Frontal cortex (tissue), 4 donors: ENCODE data around the gene PROSER3. TPM values are rescaled to one million over a fixed set of nuclear protein-coding genes. Genes with fewer than 3 reads are reported as not detected.
"Not testable (repeated sequence)": the region's sequence is repeated elsewhere in the genome, so short reads cannot be mapped to it uniquely, and the experiment has no call there.

Experiments used
- DNase-seq, 2 donors: peaks; one replicate each; pipeline ENCODE4 v3.0.0; 2012; ENCODE audit warnings: low spot score in 2 of 2
- FAIRE-seq: peaks from 2 replicates; lab custom pipeline; 2012; peaks lifted over from hg19 to GRCh38; lab: Jason Lieb, UNC
- total RNA-seq: library from RNA; depleted of rRNA; stranded (reverse); fragments of >200 nt; gene quantifications from one replicate; pipeline ENCODE4 v1.2.3, GENCODE V29; 2014
- donor health status: control.
- donor health status: control.
- donor health status: control.

Gene PROSER3
- total RNA-seq, 1 donor from 2014 or later, result 3.3 TPM

GRCh38 chr19:35751839-35752745 lies 5.9 kb upstream of the PROSER3 start:
- DNase-seq, result no peak
- FAIRE-seq, result no peak

GRCh38 chr19:35752746-35753350 lies 5.1 kb upstream of the PROSER3 start:
- DNase-seq (no peak), FAIRE-seq (no peak)

GRCh38 chr19:35753634-35754369 lies 4.2 kb upstream of the PROSER3 start:
- FAIRE-seq (no peak), DNase-seq (no peak)

GRCh38 chr19:35754370-35755130 lies 3.4 kb upstream of the PROSER3 start:
- DNase-seq (no peak), FAIRE-seq (no peak)

- no peak for DNase-seq
- no peak for FAIRE-seq
These were observed 2.8 kb upstream of the PROSER3 start for GRCh38 chr19:35755131-35755549.

GRCh38 chr19:35755550-35756376 lies 2.2 kb upstream of the PROSER3 start:
- DNase-seq, result peak in 1 of 2 donors; percentile 30

GRCh38 chr19:35756377-35757230 lies 1.4 kb upstream of the PROSER3 start, which contains the start of gene HSPB6:
Gene HSPB6 (minus strand): TSS chr19:35757029. CDS start chr19:35757008, 21 bp downstream.
- no peak for FAIRE-seq
- DNase-seq, result peak in 1 of 2 donors; percentile 24

More at GRCh38 chr19:35755550-35756376, 2.2 kb upstream of the PROSER3 start:
- FAIRE-seq, result no peak

GRCh38 chr19:35757231-35757748 lies 686 bp upstream of the PROSER3 start:
- FAIRE-seq, result no peak
- DNase-seq, result peak in 1 of 2 donors; percentile 29

GRCh38 chr19:35759697-35760096 lies 1.7 kb downstream of the PROSER3 start:
- FAIRE-seq, result no peak

GRCh38 chr19:35760711-35761349 lies 2.9 kb downstream of the PROSER3 start:
- FAIRE-seq (no peak), DNase-seq (no peak)

More at GRCh38 chr19:35759697-35760096, 1.7 kb downstream of the PROSER3 start:
- no peak for DNase-seq

- no peak for FAIRE-seq
- DNase-seq, result no peak
These were observed 6.7 kb downstream of the PROSER3 start for GRCh38 chr19:35764432-35765315.

- FAIRE-seq (no peak), DNase-seq (no peak)
These were observed 8.7 kb downstream of the PROSER3 start for GRCh38 chr19:35766571-35767104.

- FAIRE-seq, result no peak
These were observed 9.5 kb downstream of the PROSER3 start for GRCh38 chr19:35767288-35768081.

GRCh38 chr19:35768082-35768421 lies 10.1 kb downstream of the PROSER3 start:
- FAIRE-seq (no peak), DNase-seq (peak in 1 of 2 donors; percentile 8)

More at GRCh38 chr19:35767288-35768081, 9.5 kb downstream of the PROSER3 start:
- DNase-seq, result peak in 1 of 2 donors; percentile 17

- DNase-seq, FAIRE-seq: not testable (repeated sequence)
These were observed 14.4 kb downstream of the PROSER3 start for GRCh38 chr19:35772362-35772761.
